Activated naive CD4-positive, alpha-beta T cell treated with anti-CD3 and anti-CD28 coated beads, Interleukin-2, amount 50 U/mL, for 72 hours (primary cell): ENCODE results near the gene SFSWAP. TPM values are rescaled to one million over a fixed set of nuclear protein-coding genes. Genes with fewer than 3 reads are reported as not detected.

Experiments
- ATAC-seq, 2 donors: fragments of 150-1000 bp; cut with Tn5 transposase; 2 replicates each; pipeline ENCODE4 v1.10.0; 2021; ENCODE audit warnings: mild to moderate bottlenecking in 2 of 2, moderate library complexity in 2 of 2
- DNase-seq, 2 donors: peaks; one replicate each; pipeline ENCODE4 v3.0.0; 2021 to 2022; ENCODE audit warnings: low spot score in 2 of 2
- H3K27ac Mint-ChIP-seq, 2 donors: one replicate each; pipeline ENCODE4 v1.8.0; 2022; ENCODE audit warnings: mild to moderate bottlenecking in 2 of 2, mixed read lengths in 2 of 2
- H3K36me3 Mint-ChIP-seq, 2 donors: one replicate each; pipeline ENCODE4 v1.8.0; 2022; ENCODE audit warnings: mixed read lengths in 2 of 2
- H3K9me3 Mint-ChIP-seq, 2 donors: one replicate each; pipeline ENCODE4 v1.8.0; 2022; ENCODE audit warnings: mixed read lengths in 2 of 2
- total RNA-seq, 2 donors: library from RNA; stranded (reverse); gene quantifications; one replicate each; pipeline ENCODE4 v1.2.3, GENCODE V29; 2022

Gene SFSWAP
- total RNA-seq, 2 donors from 2014 or later = 54.9 to 64.0 TPM

- DNase-seq (no peak), ATAC-seq (no peak)
- Mint-ChIP-seq H3K36me3 (peaks cover 5 to 8% of the 10 kb centered on the region in 2 donors), H3K9me3 (no peaks in the 10 kb centered on the region), H3K27ac (peak overlapping the region in 1 of 2 donors; percentile 10)
These were observed 68.1 kb downstream of the SFSWAP start for GRCh38 chr12:131779027-131779426.

DNA sequence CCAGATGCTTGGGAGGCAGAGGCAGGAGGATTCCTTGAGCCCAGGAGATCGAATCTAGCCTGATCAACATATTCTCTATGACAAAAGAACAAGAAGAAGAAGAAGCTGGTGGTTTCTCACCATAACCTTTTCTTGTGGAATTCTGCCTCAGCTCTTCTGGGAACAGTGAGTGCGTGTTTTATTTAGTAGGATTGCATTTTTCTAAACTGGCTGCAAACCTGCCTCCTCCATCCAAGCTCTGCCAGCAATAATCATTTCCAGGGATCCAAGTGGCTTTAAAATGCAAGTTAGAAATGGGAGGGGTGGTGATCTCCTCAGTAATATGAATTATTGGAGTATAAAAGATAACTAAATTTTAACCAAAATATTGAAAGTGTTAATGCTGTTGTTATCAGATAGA is 71.2 kb downstream of the SFSWAP start:
- Mint-ChIP-seq H3K36me3 (peaks cover 5 to 14% of the 10 kb centered on the region in 2 donors), H3K27ac (no peak overlapping the region), H3K9me3 (no peaks in the 10 kb centered on the region)
- DNase-seq (no peak), ATAC-seq (no peak)

GRCh38 chr12:131783915-131784541 is 73.1 kb downstream of the SFSWAP start:
- no peak for DNase-seq
- H3K36me3 Mint-ChIP-seq = peaks cover 1 to 6% of the 10 kb centered on the region in 2 donors
- H3K27ac Mint-ChIP-seq = peak overlapping the region; percentile 55 to 92
- H3K9me3 Mint-ChIP-seq = no peaks in the 10 kb centered on the region
- ATAC-seq = peak in 1 of 2 donors; percentile 39

GRCh38 chr12:131784909-131785762 is 74.2 kb downstream of the SFSWAP start:
- no peak for DNase-seq
- no peaks in the 10 kb centered on the region for H3K9me3 Mint-ChIP-seq
- no peak for ATAC-seq
- peak overlapping the region; percentile 4 to 90 for H3K27ac Mint-ChIP-seq
- peaks cover 6% of the 10 kb centered on the region in 2 donors for H3K36me3 Mint-ChIP-seq

DNA sequence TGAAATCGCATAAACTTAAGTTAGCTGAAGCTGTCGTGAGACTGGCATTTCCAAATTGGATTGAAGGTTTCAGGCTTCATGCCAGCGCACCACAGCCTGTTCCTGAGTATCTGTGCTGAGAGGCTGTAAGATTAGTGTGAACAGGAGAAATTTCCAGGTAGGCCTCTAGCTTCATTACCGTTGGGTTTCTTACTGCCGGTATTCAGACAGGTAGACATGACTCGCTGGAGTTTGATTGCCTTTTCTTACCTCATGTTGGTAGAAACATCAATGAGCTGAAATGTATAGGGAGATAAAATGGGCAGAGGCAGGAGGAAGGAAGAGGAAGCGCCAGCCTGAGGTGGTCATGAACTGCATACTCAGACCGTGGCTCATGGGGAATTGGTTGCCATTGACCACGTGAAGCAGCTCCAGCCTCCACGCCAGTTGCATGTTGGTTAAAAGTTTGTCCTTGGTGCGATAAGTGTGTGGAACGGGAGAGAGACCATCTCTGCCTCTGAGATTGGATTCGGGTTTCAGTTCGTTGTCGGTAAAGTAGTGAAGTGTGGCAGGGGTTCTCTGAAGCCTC is 75.0 kb downstream of the SFSWAP start:
- no peak for ATAC-seq
- Mint-ChIP-seq H3K36me3 (peaks cover 6 to 7% of the 10 kb centered on the region in 2 donors), H3K9me3 (no peaks in the 10 kb centered on the region), H3K27ac (peak overlapping the region; percentile 4 to 90)
- DNase-seq = no peak

- no peak for ATAC-seq
- Mint-ChIP-seq H3K9me3 (no peaks in the 10 kb centered on the region), H3K36me3 (peaks cover 6 to 7% of the 10 kb centered on the region in 2 donors), H3K27ac (no peak overlapping the region)
- DNase-seq = no peak
These were observed 75.4 kb downstream of the SFSWAP start for GRCh38 chr12:131786331-131786730.

- peaks cover 6 to 7% of the 10 kb centered on the region in 2 donors for H3K36me3 Mint-ChIP-seq
- no peak for ATAC-seq
- no peak overlapping the region for H3K27ac Mint-ChIP-seq
- DNase-seq = no peak
- H3K9me3 Mint-ChIP-seq = no peaks in the 10 kb centered on the region
These were observed 76.3 kb downstream of the SFSWAP start for GRCh38 chr12:131787143-131787660.

DNA sequence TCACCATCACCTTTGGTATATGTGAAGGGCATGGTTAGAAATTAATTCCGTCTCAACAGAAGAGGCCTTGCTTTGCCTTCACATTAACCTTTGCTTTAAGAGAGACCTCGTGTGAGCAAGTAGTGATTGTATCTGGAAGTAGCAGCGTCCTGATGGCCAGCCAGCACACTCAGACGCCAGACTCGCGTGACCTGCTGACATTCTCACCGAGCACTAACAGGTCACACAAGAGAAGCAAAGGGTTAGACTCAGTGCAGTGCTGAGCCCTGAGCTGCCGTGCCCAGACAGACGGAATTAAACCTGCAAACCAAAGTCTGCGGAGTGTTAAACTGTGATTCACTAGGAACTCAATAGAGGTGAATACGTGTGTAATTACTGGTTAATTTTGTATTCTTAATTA is 77.2 kb downstream of the SFSWAP start:
- Mint-ChIP-seq H3K36me3 (peaks cover 6 to 7% of the 10 kb centered on the region in 2 donors), H3K27ac (peak overlapping the region in 1 of 2 donors; percentile 41), H3K9me3 (no peaks in the 10 kb centered on the region)
- ATAC-seq (no peak), DNase-seq (no peak)

- peak overlapping the region in 1 of 2 donors; percentile 5 for H3K27ac Mint-ChIP-seq
- peaks cover 6 to 7% of the 10 kb centered on the region in 2 donors for H3K36me3 Mint-ChIP-seq
- DNase-seq (no peak), ATAC-seq (no peak)
- no peaks in the 10 kb centered on the region for H3K9me3 Mint-ChIP-seq
These were observed 78.7 kb downstream of the SFSWAP start for GRCh38 chr12:131789638-131790037.

DNA sequence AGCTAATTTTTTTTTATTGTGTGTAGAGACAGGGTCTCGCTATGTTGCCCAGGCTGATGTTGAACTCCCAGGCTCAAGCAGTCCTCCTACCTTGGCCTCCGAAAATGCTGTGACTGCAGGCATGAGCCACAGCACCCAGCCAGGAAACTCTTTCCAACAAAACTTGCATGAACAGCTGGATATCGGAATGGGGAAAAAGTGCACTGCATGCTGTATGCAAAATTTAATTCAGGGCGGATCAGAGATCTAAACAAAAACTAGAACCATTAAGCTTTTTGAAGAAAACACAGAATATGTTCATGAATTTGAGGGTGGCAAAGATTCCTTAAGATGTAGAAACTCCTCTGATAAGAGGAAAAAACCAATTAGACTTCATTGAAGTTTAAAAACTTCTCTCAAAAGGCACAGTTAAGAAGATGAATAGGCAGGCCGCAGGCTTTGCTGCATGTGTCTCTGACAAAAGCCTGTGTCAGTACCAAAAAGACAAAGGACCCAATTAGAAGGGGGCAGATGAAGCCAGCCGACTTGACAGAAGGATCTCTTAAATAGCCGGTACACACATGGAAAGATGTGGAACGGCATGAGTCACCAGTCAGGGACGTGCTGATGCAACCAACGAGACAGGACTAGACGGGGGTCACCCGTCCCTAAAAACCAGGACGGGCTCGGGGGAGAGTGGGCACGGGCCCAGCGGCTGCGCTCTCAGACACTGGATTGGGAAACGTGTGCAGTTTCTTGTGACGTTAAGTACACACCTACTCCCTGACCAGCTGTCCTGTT is 82.5 kb downstream of the SFSWAP start:
- no peaks in the 10 kb centered on the region for H3K9me3 Mint-ChIP-seq
- DNase-seq (no peak), ATAC-seq (no peak)
- H3K27ac Mint-ChIP-seq = peak overlapping the region in 1 of 2 donors; percentile 78
- H3K36me3 Mint-ChIP-seq = peaks cover 0 to 7% of the 10 kb centered on the region in 2 donors

DNA sequence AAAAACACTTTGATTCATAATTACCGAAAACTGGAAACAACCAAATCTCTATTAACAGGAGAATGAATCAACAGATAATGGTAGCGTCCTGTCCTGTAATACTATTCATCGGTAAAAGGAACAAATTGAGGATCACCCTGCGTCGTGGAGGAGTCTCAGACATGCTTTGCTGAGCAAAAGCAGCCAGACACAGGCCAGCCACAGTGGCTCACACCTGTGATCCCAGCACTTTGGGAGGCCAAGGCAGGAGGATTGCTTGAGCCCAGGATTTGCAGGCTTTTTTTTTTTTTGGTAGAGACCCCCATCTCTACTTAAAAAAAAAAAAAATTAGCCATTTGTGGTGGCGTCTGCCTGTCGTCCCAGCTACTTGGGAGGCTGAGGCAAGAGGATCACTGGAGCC is 83.2 kb downstream of the SFSWAP start:
- Mint-ChIP-seq H3K9me3 (no peaks in the 10 kb centered on the region), H3K27ac (no peak overlapping the region), H3K36me3 (peaks cover 2 to 9% of the 10 kb centered on the region in 2 donors)
- no peak for DNase-seq
- ATAC-seq = no peak

GRCh38 chr12:131794573-131794972 is 83.7 kb downstream of the SFSWAP start:
- peak overlapping the region in 1 of 2 donors; percentile 46 for H3K27ac Mint-ChIP-seq
- DNase-seq = no peak
- peaks cover 6 to 13% of the 10 kb centered on the region in 2 donors for H3K36me3 Mint-ChIP-seq
- no peaks in the 10 kb centered on the region for H3K9me3 Mint-ChIP-seq
- ATAC-seq = no peak

GRCh38 chr12:131795064-131795463 is 84.2 kb downstream of the SFSWAP start:
- H3K36me3 Mint-ChIP-seq = peaks cover 6 to 8% of the 10 kb centered on the region in 2 donors
- peak overlapping the region; percentile 46 to 48 for H3K27ac Mint-ChIP-seq
- ATAC-seq = no peak
- H3K9me3 Mint-ChIP-seq = no peaks in the 10 kb centered on the region
- DNase-seq = no peak

GRCh38 chr12:131795690-131796410 is 85.0 kb downstream of the SFSWAP start:
- H3K36me3 Mint-ChIP-seq = peaks cover 6 to 11% of the 10 kb centered on the region in 2 donors
- ATAC-seq = no peak
- no peaks in the 10 kb centered on the region for H3K9me3 Mint-ChIP-seq
- peak overlapping the region; percentile 29 to 48 for H3K27ac Mint-ChIP-seq
- no peak for DNase-seq

DNA sequence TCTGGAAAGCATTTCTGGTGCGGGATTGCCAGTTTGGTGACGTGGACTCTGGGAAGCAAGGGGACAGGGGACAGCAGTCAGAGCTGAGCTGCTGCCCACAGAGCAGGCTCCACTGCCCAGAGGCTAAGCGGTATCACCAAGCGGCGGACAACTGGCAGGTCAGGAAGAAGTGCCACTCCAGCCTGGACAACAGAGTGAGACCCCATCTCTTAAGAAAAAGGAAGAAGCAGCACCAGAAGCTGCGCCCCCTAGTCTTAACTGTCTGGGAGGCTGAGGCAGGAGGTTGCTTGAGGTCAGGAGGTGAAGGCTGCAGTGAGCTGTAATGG is 85.5 kb downstream of the SFSWAP start:
- no peaks in the 10 kb centered on the region for H3K9me3 Mint-ChIP-seq
- no peak overlapping the region for H3K27ac Mint-ChIP-seq
- H3K36me3 Mint-ChIP-seq = peaks cover 6 to 14% of the 10 kb centered on the region in 2 donors
- ATAC-seq (no peak), DNase-seq (no peak)
